ENCODE measurements around the gene ATP8B4. TPM values are rescaled to one million over a fixed set of nuclear protein-coding genes. Genes with fewer than 3 reads are reported as not detected.

Gene ATP8B4
- total and polyA plus RNA-seq, 8 donors = 2.1 to 8.1 (median 2.9) TPM

GRCh38 chr15:50150851-50151250 lies 31.8 kb upstream of the ATP8B4 start:
- Histone ChIP-seq H3K27me3 (no peaks in the 10 kb centered on the region), H3K36me3 (no peaks in the 10 kb centered on the region), H3K27ac (no peak overlapping the region), H3K4me1 (no peaks in the 10 kb centered on the region), H3K9me3 (peaks cover 0 to 7% of the 10 kb centered on the region in 2 donors), H3K4me3 (no peak overlapping the region)
- TF ChIP-seq CTCF (IDR thresholded peaks at IDR 0.05) = no peak
- DNase-seq (no peak), ATAC-seq (no peak)
- intact Hi-C loops (cut with DNase I) = no loop called here

- Histone ChIP-seq H3K4me3 (no peak overlapping the region), H3K27me3 (no peaks in the 10 kb centered on the region), H3K4me1 (peaks cover 0 to under 1% of the 10 kb centered on the region in 2 donors), H3K27ac (no peak overlapping the region), H3K36me3 (no peaks in the 10 kb centered on the region), H3K9me3 (peaks cover 0 to 3% of the 10 kb centered on the region in 2 donors)
- DNase-seq (no peak), ATAC-seq (no peak)
- no peak for TF ChIP-seq CTCF (IDR thresholded peaks at IDR 0.05)
- intact Hi-C loops (cut with DNase I) = no loop called here
Observed at GRCh38 chr15:50150349-50150748, 31.3 kb upstream of the ATP8B4 start.

- TF ChIP-seq CTCF (IDR thresholded peaks at IDR 0.05) = no peak
- Histone ChIP-seq H3K4me1 (peaks cover 0 to 11% of the 10 kb centered on the region in 2 donors), H3K27me3 (no peaks in the 10 kb centered on the region), H3K9me3 (no peaks in the 10 kb centered on the region), H3K27ac (no peak overlapping the region), H3K36me3 (no peaks in the 10 kb centered on the region), H3K4me3 (no peak overlapping the region)
- DNase-seq (no peak), ATAC-seq (no peak)
- intact Hi-C loops (cut with DNase I) = loop anchor here in 1 of 2 donors (10.0 kb wide), 1 partner anchor 1284 kb away; no protein-coding TSS in a partner anchor
Observed at GRCh38 chr15:50149090-50149489, 30.1 kb upstream of the ATP8B4 start.

GRCh38 chr15:50148362-50148963 lies 29.4 kb upstream of the ATP8B4 start:
- peak in 1 of 4 donors; percentile 20 for DNase-seq
- no peak overlapping the region for H3K27ac ChIP-seq
- intact Hi-C loops (cut with DNase I) = loop anchor here in 1 of 2 donors (10.0 kb wide), 1 partner anchor 1284 kb away; no protein-coding TSS in a partner anchor
- H3K9me3 ChIP-seq = no peaks in the 10 kb centered on the region
- ATAC-seq = peak; percentile 58
- H3K27me3 ChIP-seq = no peaks in the 10 kb centered on the region
- no peak overlapping the region for H3K4me3 ChIP-seq
- H3K36me3 ChIP-seq = no peaks in the 10 kb centered on the region
- TF ChIP-seq CTCF (IDR thresholded peaks at IDR 0.05) = no peak
- peaks cover 0 to 14% of the 10 kb centered on the region in 2 donors for H3K4me1 ChIP-seq

GRCh38 chr15:50146632-50147031 lies 27.6 kb upstream of the ATP8B4 start:
- intact Hi-C loops (cut with DNase I) = loop anchor here in 1 of 2 donors (10.0 kb wide), 1 partner anchor 1282 kb away; no protein-coding TSS in a partner anchor
- Histone ChIP-seq H3K36me3 (no peaks in the 10 kb centered on the region), H3K4me1 (peaks cover 0 to 14% of the 10 kb centered on the region in 2 donors), H3K4me3 (no peak overlapping the region), H3K27me3 (no peaks in the 10 kb centered on the region), H3K27ac (no peak overlapping the region), H3K9me3 (no peaks in the 10 kb centered on the region)
- no peak for DNase-seq
- ATAC-seq = no peak
- TF ChIP-seq CTCF (IDR thresholded peaks at IDR 0.05) = no peak

All from left lung (tissue), 10 donors.